Measurements from ENCODE around the gene PRR7. TPM values are rescaled to one million over a fixed set of nuclear protein-coding genes. Genes with fewer than 3 reads are reported as not detected.
A peak's percentile ranks its signal among the peaks of the same experiment; 100 is the strongest.
"Not testable (repeated sequence)": the region's sequence is repeated elsewhere in the genome, so short reads cannot be mapped to it uniquely, and the experiment has no call there.

PRR7 gene
- polyA plus RNA-seq, 1 donor, result 0.96 TPM

DNA sequence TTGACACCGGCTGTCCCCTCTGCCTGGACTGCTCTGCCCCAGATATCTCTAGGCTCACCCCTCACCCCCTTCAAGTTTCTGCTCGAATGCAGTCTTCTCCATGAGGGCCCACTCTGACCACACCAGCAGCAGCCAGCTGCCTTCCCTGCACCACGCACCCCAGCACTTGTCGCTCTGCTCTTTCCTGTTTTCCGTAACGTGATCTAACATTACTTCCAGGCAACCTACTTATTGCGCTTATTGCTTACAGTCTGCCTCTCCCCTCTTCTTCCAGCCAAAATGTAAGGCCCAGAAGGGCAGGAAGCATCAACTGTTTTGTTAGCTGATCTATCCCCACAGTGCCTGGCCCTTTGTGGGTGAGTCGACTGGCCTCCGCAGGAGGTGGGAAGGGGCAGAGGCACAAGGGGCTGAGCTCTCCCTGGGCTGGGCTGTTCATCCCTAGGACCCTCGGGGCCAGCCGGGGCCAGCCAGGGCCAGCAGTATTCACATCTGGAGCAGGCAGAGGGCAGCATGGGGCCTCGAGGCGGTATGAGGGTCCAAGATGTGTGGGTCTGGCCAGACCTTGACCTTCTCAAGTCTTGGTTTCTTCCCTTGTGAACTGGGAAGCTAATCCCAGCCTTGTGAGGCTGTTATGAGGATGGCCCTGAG lies 38.4 kb downstream of the PRR7 start:
- no peak for DNase-seq

DNA sequence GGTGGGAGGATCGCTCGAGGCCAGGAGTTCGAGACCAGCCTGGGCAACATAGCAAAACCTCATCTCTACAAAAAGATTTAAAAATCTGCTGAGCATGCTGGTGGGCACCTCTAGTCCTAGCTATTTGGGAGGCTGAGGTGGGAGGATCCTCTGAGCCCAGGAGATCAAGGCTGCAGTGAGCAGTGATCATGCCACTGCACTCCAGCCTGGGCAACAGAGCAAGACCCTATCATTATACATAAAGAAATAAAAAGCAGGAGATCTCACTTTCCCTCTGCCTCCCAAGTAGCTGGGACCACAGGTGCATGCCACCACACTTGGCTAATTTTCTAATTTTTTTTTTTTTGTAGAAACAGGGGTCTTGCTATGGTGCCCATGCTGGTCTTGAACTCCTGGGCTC lies 39.1 kb downstream of the PRR7 start:
- DNase-seq, result not testable (repeated sequence)

DNA sequence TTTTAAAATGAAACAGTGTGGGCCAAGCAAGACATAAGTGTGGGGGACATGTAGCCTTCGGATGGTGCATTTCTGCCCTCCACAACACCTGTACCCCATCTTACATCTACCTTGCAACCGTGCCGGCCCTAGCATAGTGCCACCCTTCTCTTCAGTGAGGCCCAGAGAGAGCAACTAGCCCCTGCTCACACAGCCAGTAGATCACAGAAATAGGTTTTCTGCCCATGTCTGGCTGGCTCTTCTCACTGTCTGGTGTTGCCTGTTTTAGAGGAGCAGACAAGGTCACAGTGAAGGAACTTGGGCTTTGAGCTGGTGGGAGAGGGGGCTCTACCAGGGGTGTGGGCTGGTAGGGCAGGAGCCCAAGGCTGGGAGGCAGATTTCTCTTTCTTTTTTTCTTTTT lies 39.6 kb downstream of the PRR7 start:
- no peak for DNase-seq

DNA sequence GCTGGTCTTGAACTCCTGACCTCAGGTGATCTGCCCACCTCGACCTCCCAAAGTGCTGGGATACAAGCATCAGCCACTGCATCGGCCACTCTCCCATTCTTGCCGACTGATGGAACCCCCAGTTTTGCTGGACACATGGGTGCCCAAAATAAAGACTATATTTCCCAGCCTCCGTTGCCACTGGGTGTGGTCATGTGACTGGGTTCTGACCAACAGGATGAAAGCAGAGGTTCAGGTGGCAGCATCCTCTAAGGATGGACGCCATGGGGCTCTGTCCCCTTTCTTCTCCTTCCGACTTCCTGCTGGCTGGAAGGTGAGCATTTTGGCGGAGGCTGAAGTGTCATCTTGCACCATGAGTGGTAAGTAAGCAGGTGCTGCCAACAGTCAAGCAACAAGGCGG lies 40.5 kb downstream of the PRR7 start:
- DNase-seq, result no peak

DNA sequence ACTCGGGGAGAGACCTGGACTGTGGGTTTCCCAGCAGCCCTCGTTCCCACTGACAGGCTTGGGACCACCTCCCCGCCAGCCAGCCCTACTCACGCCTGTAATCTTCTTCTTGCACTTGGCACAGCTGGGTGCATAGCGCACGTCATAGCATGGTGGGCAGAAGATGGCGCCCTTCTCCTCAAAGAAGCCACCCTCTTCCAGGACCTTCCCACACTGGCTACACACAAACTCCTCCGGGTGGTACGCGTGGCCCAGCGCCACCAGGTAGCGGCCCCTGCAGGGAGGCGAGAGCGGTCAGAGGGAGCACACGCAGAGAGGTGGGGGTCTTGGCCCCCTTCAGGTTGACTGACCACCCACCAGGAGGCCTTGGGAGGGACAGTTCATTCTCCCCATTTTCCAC lies 41.4 kb downstream of the PRR7 start:
- no peak for DNase-seq

DNA sequence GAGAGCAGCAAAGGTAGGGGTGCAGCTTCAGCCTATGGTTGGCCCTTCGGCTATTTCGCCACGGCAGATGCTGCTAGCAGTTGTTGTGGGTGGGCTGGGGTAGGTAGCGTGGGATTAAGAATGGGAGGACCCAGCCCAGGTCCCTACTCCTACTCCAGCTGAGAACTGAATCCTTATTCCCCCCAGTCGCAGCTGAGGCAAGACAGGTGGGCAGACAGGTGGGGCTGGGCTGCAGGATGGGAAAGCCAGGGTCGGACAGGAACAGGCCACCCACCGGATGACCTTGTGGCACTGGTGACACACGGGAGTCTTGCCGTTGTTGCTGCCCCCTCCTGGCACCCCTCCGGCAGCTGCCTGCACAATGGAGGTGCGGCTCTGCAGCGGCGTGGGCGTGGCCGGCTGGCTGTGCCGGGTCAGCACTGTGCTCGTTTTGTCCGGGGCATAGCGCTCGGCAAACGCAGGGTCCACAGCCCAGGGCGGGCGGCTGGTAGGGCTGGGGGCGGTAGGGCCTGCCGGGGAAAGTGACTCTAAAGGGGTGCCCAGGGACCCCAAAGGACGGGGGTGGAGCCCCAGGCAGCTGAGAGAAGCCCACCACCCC lies 42.6 kb downstream of the PRR7 start:
- no peak for DNase-seq

DNA sequence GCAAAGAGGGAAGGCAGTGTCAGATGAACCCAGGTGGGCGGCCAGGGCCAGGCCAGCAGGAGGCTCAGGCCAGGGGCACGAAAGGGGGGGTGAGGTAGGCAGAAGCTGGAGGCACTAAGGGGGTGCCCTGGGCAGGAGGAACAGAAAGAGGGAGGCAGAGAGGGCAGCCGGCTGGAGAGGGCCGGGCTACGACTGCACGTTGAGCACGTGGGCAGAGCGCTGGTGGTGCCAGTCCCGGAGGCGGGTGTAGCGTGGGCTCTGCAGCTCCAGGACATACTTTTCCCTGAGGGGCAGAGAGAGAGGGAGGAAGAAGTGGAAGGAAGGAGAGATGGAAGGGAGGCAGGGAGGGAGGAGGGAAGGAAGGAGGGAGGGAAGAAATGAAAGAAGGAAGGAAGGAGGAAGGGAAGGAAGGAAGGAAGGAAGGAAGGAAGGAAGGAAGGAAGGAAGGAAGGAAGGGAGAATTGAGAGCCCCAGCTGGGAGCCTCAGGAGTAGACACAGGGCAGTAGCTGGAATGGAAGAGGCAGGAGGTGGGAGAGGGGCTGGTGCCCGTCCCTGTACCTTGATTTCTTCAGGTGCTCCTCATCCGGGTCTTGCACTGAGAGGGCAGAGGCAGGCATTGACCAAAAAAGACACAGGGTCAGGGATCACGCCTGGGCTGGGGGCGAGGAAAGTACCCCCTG lies 43.8 kb downstream of the PRR7 start:
- DNase-seq, result no peak

DNA sequence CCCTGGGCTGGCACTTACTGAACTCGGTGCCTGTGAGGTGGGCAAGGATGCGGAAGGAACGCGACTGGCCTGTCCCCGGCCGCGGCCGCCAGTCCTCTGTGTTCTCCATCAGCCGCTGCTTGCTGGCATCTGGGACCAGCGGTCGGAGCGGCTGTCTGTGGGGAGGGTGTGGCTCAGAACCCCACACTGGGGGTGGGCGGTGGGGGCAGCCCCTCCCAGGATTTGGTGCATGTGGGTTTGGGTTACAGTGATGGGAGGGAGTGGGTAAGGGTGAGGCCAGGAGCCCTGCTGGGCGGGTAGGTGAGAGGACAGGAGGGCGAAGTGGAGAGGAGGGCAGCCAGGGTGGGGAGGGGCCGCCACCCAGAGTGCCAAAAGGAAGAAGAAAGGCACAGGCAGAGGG lies 44.4 kb downstream of the PRR7 start:
- DNase-seq, result no peak

DNA sequence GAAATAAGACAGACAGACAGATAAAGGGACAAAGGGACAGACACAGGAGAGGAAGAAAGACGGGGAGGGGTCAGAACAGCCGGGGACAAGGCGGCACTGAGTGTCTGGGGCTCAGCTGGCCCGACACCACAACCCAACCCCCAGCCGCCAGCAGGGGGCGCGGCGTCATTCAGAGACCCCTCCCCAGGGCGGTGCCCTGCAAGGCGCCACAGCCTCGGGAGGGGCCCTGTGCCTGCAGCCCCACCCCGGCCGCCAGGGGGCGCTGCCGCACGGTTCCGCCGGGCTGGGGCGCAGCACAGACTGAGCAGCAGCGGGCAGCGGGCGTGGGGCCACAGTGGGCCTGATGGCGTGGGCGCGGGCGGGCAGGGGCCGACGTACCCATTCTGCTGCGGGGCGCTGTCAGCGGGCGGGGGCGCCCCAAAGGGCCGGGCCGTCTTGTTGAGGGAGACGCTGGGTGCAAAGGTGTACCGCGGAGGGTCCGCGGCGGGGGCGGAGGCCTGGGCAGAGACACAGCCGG lies 44.9 kb downstream of the PRR7 start:
- DNase-seq, result no peak

DNA sequence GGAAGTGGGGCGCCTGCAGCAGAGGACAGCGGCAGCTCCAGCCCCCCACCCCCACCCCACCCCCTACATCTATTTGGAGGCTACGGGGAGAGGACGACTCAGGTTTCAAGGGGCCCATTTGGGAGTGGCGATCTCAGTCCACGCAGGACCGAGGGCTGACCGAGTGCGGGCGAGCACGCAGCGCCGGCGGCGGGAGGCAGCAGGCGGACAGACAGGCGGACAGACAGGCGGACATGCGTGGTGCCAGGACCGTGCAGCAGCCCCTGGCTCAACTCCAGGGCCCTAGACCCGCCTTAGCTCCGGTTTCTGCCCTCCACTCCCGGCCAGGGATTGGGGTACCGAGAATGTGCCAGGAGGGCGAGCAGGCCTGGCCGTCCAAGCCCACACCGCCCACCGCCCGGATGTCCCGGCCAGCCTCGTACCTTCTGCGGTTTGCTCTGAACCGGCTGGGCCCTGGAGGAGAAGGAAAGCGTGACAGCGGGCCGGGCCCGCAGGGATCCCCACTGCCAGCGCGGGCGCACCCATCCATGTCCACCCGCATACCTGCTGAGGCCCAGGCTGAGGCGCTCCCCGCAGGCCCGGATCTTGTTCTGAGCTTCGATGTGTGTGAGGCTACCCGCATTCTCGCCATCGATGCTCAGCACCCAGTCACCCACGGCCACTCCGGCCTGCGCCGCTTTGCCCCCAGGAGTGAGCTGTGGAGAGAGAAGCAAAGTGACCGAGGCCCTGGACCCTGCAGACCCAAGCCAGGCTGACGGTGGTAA lies 45.6 kb downstream of the PRR7 start:
- DNase-seq, result no peak

DNA sequence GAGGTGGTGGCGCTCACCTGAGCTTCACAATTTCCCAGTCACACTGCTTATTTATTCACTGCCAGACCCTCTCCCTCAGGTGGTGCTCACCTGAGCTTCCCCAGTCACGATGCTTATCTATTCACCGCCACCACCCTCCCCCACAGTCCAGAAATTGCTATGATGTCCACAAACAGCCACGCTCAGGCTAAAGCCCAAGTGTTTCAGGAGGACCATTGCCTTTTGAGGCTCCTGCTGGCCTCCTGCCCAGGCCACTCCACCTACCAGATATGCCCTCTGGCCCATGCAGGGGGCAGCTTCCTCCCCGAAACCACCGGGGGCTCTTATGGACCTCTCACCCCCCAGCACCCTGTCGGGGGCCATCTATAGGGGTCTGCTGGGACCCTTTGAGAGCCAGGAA lies 46.2 kb downstream of the PRR7 start:
- DNase-seq, result no peak

DNA sequence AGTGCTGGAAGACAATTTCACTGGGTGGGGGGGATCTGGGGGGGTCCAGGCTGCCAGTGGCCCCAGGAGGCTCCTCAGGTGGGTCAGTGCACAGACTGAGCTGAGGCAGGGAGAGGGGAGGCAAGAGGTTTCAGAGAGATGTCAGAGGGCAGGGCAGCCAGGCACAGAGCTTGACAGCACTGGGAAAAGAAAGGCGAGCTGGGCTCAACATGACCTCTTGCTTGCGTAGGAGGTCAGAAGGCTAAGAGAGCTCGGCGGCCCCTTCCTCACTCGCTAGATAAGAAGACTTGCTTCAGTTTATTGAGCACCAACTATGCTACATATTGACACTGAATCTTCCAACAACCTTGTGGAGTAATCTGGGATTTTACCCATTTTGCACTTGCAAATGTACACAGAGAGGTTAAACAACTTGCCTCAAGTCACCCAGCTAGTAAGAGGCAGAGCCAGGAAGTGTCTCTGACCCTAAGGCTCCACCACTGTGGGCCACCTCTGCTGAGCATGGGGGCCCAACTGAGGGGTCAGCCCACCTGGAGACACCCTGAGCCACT lies 47.3 kb downstream of the PRR7 start:
- DNase-seq, result no peak

DNA sequence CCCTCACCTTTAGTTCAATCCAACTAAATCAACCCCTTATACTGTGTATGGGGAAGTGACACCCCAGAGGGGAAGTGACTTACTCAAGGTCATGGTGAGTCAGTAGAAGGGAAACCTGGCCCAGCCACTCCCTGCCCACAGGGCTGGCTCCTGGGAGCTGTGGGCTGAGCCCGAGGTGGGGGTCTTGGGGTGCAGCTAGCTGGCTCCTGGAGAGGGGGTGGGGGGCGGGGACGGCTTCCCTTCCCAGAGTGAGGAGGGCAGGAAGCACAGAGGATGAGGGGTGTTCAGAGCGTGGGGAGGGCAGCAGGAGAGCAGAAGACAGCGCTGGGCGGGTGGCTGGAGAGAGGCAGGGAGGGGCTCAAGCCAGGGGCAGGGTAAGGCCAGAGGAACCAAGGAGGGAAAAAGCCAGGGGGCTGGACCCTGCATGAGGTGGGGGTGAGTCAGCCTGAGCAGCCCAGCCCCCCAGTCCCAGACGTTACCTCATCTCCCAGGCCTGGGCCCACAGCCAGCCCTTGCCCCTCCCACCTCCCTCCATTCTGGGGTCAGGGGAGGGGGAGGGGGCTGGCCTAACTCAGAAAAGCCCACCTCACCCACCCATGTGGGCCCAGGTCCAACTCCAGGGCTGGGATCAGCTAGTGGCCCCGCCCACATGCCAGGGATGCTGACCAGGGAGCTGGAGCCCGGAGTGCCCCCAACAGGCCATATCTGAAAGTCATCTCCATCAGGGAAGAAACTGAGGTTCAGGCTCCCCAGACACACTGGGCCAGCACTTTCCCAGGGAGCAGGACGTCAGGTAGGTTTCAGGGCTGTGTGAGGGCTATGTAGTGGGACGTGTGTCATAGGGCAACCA lies 48.0 kb downstream of the PRR7 start:
- DNase-seq, result peak; percentile 77

DNA sequence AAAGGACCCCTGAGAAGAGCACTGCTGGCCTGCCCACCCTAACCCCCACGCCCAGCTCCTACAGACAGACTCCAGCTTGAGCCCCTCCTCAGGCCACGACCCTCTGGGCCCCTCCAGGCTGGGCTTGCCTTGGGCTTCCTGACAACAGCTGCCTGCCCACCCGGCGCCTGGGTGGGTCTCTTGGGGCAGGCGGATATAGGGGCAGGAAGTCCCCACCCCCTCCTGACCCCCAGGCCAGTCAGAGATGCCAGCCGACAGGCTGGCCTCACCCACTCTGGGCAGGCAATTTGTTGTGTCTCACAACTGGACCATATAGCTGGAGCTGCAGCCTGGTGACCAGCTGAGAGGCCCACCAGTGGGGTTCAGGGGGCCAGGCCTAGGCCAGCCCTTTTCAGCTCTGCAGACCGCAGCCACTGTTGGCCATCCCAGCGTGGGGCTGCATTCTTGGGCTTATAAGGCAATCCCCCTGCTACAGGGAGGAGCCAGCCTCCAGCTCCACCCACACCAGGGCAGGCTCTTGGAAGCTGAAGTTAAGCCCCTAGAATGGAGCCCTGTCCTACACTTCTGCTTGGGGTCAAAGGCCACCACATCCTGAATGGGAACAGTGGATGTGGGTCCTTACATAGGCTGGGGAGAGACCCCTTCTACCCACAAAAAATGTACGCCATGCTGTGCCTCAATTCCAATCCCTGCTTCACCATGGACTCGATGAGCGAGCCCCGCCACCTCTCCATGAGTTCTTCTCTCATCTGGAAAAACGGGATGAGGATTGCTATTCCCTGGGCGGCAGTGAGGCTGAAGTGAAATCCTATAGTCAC lies 48.8 kb downstream of the PRR7 start:
- no peak for DNase-seq

DNA sequence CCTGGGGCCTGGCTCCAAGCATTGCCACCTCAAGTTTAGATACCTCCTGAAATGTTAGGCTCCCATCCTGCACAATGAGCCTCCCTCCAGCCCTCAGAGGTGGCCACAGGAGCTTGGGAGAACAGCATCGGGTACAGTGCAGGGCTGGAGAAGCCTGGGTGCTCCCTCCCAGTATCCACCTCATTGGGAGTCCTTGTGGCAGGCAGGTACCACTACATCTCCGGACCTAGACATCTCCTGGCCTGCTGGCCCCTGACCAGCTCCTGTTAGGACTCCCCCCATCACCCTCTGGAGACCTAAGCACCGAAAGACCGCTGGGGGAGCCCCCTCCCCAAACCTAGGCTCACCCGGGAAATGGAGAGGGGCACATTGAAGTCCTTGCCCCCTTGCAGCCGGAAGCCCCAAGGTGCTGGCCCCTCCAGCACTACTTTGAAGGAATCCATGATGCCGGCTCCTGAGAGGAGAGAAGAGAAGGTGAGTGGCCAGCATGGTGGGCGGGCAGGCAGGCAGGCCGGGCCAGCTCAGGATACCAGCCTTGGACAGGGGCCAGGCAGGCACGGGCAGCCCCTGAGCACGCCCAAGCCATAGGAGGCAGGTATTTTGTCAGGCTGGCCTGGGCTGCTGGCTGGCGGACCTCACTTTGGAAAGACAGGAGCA lies 49.6 kb downstream of the PRR7 start:
- DNase-seq, result no peak

DNA sequence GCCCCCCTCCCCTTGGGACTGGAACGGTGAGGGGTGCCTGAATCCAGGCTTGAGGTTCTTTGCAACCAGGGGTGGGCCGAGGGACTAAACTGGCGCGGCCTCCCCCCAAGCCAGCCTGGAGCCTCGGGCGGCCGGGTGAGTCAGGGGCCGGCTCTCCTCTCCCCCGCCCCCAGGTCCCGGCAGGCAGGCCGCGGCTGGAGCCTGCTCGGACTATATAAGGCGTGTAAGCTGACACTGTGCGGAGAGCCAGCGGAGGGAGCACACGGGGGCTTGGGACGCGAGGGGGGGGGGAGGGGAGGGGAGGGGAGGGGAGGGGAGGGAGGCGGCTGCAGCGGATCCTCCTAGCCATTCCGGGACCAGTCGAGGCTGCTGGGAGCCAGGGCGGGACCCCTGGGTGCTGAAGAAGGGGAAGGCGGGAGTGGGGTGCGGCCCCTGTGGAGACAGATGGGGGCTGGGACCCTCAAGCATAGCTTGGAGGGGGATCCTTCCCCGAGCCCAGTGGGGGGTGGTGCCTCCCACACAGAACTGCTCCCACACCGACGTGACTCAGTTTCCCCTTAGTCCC lies 50.2 kb downstream of the PRR7 start:
- DNase-seq, result peak; percentile 89

DNA sequence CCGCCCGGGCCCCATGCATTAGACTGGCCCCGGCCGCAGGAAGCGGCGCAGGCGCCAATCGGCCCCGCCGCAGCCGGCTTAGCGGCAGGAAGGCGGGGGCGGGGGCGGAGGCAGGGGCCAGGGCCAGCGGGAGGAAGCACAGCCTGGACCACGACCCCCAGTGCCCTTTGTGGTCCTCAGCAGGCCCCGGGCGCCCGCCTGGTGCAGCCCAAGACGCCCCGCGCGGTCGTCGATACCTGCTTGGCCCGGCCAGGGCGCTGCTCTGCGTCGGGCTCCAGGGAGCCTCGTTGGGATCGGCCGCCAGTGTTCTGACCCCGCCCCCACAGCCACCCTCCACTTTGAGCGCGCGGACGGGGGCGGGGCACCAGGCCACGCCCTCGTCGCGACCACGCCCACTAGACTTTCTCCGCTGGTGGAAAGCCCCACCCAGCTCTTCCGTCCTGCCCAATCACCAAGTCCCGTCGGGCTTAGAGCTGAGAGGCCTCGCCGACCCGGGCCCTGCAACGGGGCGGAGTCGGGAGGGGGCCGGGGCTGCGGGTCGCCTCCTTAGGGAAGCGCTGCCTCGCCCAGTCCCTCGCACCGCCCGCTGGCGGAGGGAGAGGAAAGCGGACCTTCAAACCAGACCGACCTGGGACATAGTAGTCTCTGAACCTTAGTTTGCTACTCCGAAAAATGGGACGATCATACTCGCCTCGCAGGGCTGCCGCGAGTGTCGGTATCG lies 50.8 kb downstream of the PRR7 start, which contains the start of gene PDLIM7:
Gene PDLIM7, minus strand, starts transcription at position 313 of the 721 bp plus-strand sequence. CDS start 1,092 bp downstream, outside the sequence.
- DNase-seq, result peak; percentile 99

DNA sequence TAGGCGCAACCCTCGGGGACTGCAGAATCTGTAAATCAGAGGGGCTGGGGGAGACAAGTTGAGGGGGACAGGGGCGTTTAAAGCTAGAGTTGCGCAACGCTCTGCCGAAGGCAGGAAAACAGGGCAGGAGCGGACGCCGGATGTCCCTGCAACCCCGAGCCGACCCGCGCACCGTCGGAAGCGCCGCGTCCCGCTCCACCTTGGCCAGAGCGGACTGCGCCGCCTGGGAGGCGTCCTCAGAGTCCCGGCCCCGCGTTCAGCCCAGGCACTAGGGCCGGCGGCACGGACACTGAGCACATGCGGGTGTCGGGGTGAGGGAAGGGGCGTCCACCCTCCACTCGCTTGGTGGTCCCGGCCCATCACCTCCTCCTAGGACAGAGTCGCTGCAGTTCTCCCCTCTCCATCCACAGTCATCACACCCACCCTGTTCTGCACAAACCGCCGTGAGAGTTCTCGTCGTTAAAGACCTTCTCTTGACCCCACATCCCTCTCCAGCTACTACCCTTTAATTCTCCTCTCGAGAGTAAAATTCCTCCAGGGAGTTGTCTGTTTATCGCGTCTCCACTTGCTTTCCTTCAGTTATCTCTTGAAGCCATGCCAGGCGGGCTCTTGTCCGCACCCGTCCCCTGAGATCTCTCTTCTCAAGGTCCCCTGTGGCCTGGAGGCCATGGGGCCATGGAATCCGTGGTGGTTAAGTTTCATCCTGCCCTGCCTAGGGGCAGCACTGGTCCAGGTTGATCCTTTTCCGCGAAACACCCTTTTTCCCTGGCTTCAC lies 51.6 kb downstream of the PRR7 start:
- DNase-seq, result peak; percentile 59
